ENCODE data around the gene MBD3L2B. TPM values are rescaled to one million over a fixed set of nuclear protein-coding genes. Genes with fewer than 3 reads are reported as not detected.

Gene MBD3L2B
- total RNA-seq, 1 donor from 2014 or later, result not detected

- no peak overlapping the region for H2AFZ ChIP-seq (replicated peaks)
- no peaks in the 10 kb centered on the region for H3K36me3 ChIP-seq
- peaks cover 5% of the 10 kb centered on the region for H3K9me3 ChIP-seq (ENCODE audit: low read depth)
- no peaks in the 10 kb centered on the region for H3F3A ChIP-seq (ENCODE audit: low read depth)
- Mint-ChIP-seq H3K27me3 (ENCODE audit: insufficient read depth, low read depth) (peaks cover 3% of the 10 kb centered on the region), H3K27ac (no peak overlapping the region), H3K9me3 (peaks cover 5% of the 10 kb centered on the region), H3K4me3 (no peak overlapping the region), H3K36me3 (no peaks in the 10 kb centered on the region), H3K4me1 (no peaks in the 10 kb centered on the region)
- H3K9ac ChIP-seq, result no peak overlapping the region
- H3K79me2 ChIP-seq (ENCODE audit: low read depth), result no peaks in the 10 kb centered on the region
- H3K4me3 ChIP-seq, result no peak overlapping the region
- no peak for DNase-seq (ENCODE audit: low spot score)
- H4K20me1 ChIP-seq (ENCODE audit: low read depth), result no peaks in the 10 kb centered on the region
- TF ChIP-seq CTCF (IDR thresholded peaks at IDR 0.05) (no peak), EZH2phosphoT487 (IDR thresholded peaks at IDR 0.05) (no peak), EZH2 (IDR thresholded peaks at IDR 0.05) (no peak)
- H3K4me1 ChIP-seq, result no peaks in the 10 kb centered on the region
- H3K4me2 ChIP-seq, result no peak overlapping the region
- H3K27ac ChIP-seq, result no peak overlapping the region
- H3K27me3 ChIP-seq, result no peaks in the 10 kb centered on the region
Observed at GRCh38 chr19:7018828-7019227, 2.4 kb downstream of the MBD3L2B start.

- Mint-ChIP-seq H3K36me3 (no peaks in the 10 kb centered on the region), H3K9me3 (peaks cover 13% of the 10 kb centered on the region), H3K27ac (no peak overlapping the region)
Observed at GRCh38 chr19:7013678-7014077, 7.6 kb downstream of the MBD3L2B start.

GRCh38 chr19:7010722-7011593, 10.3 kb downstream of the MBD3L2B start:
- Histone ChIP-seq H3K27me3 (no peaks in the 10 kb centered on the region), H2AFZ (replicated peaks) (no peak overlapping the region), H3K79me2 (ENCODE audit: low read depth) (no peaks in the 10 kb centered on the region), H3K4me1 (no peaks in the 10 kb centered on the region), H3F3A (ENCODE audit: low read depth) (no peaks in the 10 kb centered on the region), H3K27ac (no peak overlapping the region), H3K36me3 (no peaks in the 10 kb centered on the region), H3K9me3 (ENCODE audit: low read depth) (no peaks in the 10 kb centered on the region), H3K4me2 (no peak overlapping the region), H3K9ac (no peak overlapping the region), H4K20me1 (ENCODE audit: low read depth) (no peaks in the 10 kb centered on the region), H3K4me3 (no peak overlapping the region)
- Mint-ChIP-seq H3K27ac (no peak overlapping the region), H3K4me1 (no peaks in the 10 kb centered on the region), H3K9me3 (peaks cover 11% of the 10 kb centered on the region), H3K4me3 (no peak overlapping the region), H3K27me3 (ENCODE audit: insufficient read depth, low read depth) (peaks cover 3% of the 10 kb centered on the region), H3K36me3 (no peaks in the 10 kb centered on the region)
- no peak for TF ChIP-seq CTCF (IDR thresholded peaks at IDR 0.05)
- TF ChIP-seq EZH2phosphoT487 (IDR thresholded peaks at IDR 0.05), result no peak
- TF ChIP-seq EZH2 (IDR thresholded peaks at IDR 0.05), result no peak
- no peak for DNase-seq (ENCODE audit: low spot score)

More at GRCh38 chr19:7013678-7014077, 7.6 kb downstream of the MBD3L2B start:
- Histone ChIP-seq H3K79me2 (ENCODE audit: low read depth) (no peaks in the 10 kb centered on the region), H3K4me1 (no peaks in the 10 kb centered on the region), H3K9ac (no peak overlapping the region), H2AFZ (replicated peaks) (no peak overlapping the region), H3K4me3 (no peak overlapping the region), H3K27me3 (no peaks in the 10 kb centered on the region), H3F3A (ENCODE audit: low read depth) (no peaks in the 10 kb centered on the region), H3K9me3 (ENCODE audit: low read depth) (peaks cover 5% of the 10 kb centered on the region), H4K20me1 (ENCODE audit: low read depth) (no peaks in the 10 kb centered on the region), H3K4me2 (no peak overlapping the region), H3K36me3 (no peaks in the 10 kb centered on the region), H3K27ac (no peak overlapping the region)
- DNase-seq (ENCODE audit: low spot score), result no peak
- Mint-ChIP-seq H3K27me3 (ENCODE audit: insufficient read depth, low read depth) (peaks cover 5% of the 10 kb centered on the region), H3K4me3 (no peak overlapping the region), H3K4me1 (no peaks in the 10 kb centered on the region)
- TF ChIP-seq EZH2phosphoT487 (IDR thresholded peaks at IDR 0.05), result no peak

- Mint-ChIP-seq H3K36me3 (no peaks in the 10 kb centered on the region), H3K27me3 (ENCODE audit: insufficient read depth, low read depth) (no peaks in the 10 kb centered on the region), H3K27ac (no peak overlapping the region), H3K9me3 (peaks cover 12% of the 10 kb centered on the region), H3K4me1 (no peaks in the 10 kb centered on the region), H3K4me3 (no peak overlapping the region)
- Histone ChIP-seq H3K4me3 (no peak overlapping the region), H3F3A (ENCODE audit: low read depth) (no peaks in the 10 kb centered on the region), H3K27ac (no peak overlapping the region), H3K4me2 (no peak overlapping the region), H3K79me2 (ENCODE audit: low read depth) (no peaks in the 10 kb centered on the region), H3K4me1 (no peaks in the 10 kb centered on the region), H3K27me3 (no peaks in the 10 kb centered on the region), H2AFZ (replicated peaks) (no peak overlapping the region), H3K36me3 (no peaks in the 10 kb centered on the region), H3K9me3 (ENCODE audit: low read depth) (no peaks in the 10 kb centered on the region), H4K20me1 (ENCODE audit: low read depth) (no peaks in the 10 kb centered on the region), H3K9ac (no peak overlapping the region)
- DNase-seq (ENCODE audit: low spot score), result no peak
- TF ChIP-seq CTCF (IDR thresholded peaks at IDR 0.05) (no peak), EZH2phosphoT487 (IDR thresholded peaks at IDR 0.05) (no peak)
Observed at GRCh38 chr19:7007859-7008258, 13.4 kb downstream of the MBD3L2B start.

Measured in neural progenitor cell (in vitro differentiated cells).